ENCODE data around the gene KLHL13. TPM values are rescaled to one million over a fixed set of nuclear protein-coding genes. Genes with fewer than 3 reads are reported as not detected.

KLHL13 gene
- polyA plus RNA-seq, 1 donor (not counting 4 experiments of a cell fraction or from before 2014, with no cell fraction given) = 4.9 TPM

GRCh38 chrX:117969782-117970181 is 146.8 kb downstream of the KLHL13 start:
- no peaks in the 10 kb centered on the region for H3K36me3 ChIP-seq (ENCODE audit: control insufficient read depth in 2 of 2, extremely low read depth in 1 of 2, insufficient read depth in 2 of 2, low read length in 2 of 2)
- no peak overlapping the region for H2AFZ ChIP-seq (ENCODE audit: control insufficient read depth, low read length)
- FAIRE-seq = no peak
- no peaks in the 10 kb centered on the region for H3K9me1 ChIP-seq (ENCODE audit: control insufficient read depth, extremely low read depth, insufficient read depth, low read length)
- no peaks in the 10 kb centered on the region for H3K79me2 ChIP-seq (ENCODE audit: control insufficient read depth, insufficient read depth, low read length)
- H3K27ac ChIP-seq (ENCODE audit: control insufficient read depth, insufficient read depth, low read length) = no peak overlapping the region
- H3K27me3 ChIP-seq (ENCODE audit: control insufficient read depth, extremely low read depth, insufficient read depth, low read length) = no peaks in the 10 kb centered on the region
- no peaks in the 10 kb centered on the region for H4K20me1 ChIP-seq (ENCODE audit: control insufficient read depth, extremely low read depth, insufficient read depth, low read length)
- no peak overlapping the region for H3K4me2 ChIP-seq (ENCODE audit: control insufficient read depth, extremely low read depth, insufficient read depth, low read depth, low read length)
- H3K4me1 ChIP-seq (ENCODE audit: control insufficient read depth, extremely low read depth, insufficient read depth, low read length) = peaks cover 3% of the 10 kb centered on the region
- no peaks in the 10 kb centered on the region for H3K9me3 ChIP-seq (ENCODE audit: control insufficient read depth, low read depth, low read length)
- dilution Hi-C loops (cut with MboI; ENCODE audit: extremely low pct_ligation_motif_present, low sequenced_read_pairs) = no loop called here
- no peak overlapping the region for H3K4me3 ChIP-seq (ENCODE audit: control insufficient read depth in 2 of 3, extremely low read depth in 1 of 3, insufficient read depth in 2 of 3, low read depth in 1 of 3, low read length in 3 of 3)
- DNase-seq (ENCODE audit: low read depth, low spot score) = no peak
- H3K9ac ChIP-seq (ENCODE audit: control insufficient read depth, extremely low read depth, insufficient read depth, low read length) = no peak overlapping the region
- no peak for TF ChIP-seq EZH2 (IDR thresholded peaks at IDR 0.05; ENCODE audit: low read length)
- TF ChIP-seq, protein P1, sequence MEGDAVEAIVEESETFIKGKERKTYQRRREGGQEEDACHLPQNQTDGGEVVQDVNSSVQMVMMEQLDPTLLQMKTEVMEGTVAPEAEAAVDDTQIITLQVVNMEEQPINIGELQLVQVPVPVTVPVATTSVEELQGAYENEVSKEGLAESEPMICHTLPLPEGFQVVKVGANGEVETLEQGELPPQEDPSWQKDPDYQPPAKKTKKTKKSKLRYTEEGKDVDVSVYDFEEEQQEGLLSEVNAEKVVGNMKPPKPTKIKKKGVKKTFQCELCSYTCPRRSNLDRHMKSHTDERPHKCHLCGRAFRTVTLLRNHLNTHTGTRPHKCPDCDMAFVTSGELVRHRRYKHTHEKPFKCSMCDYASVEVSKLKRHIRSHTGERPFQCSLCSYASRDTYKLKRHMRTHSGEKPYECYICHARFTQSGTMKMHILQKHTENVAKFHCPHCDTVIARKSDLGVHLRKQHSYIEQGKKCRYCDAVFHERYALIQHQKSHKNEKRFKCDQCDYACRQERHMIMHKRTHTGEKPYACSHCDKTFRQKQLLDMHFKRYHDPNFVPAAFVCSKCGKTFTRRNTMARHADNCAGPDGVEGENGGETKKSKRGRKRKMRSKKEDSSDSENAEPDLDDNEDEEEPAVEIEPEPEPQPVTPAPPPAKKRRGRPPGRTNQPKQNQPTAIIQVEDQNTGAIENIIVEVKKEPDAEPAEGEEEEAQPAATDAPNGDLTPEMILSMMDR (optimal IDR thresholded peaks at IDR 0.05 in 1 of 3, IDR thresholded peaks at IDR 0.05 in 1 of 3, conservative IDR thresholded peaks at IDR 0.05 in 1 of 3; ENCODE audit: extremely low read depth in 1 of 3, insufficient read depth in 2 of 3, low read length in 3 of 3) = no peak

DNA sequence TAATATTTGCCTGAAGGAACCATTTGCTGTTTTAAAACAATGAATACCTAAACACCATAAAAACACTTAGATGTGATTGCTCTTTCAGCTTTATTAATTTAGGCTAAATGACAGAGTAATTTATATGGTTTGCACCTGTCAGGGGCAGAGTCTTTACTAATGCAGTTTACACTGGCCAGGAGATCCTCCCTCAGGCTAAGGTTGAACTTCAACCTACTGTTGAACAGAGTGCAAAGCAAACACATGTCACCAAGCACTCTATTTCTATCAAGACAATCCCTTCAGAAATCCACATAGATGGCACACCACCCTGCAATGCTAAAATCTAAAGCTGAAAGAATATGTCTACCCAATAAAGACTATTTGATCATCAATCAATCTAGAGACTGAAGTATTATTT is 147.3 kb downstream of the KLHL13 start:
- Histone ChIP-seq H3K9ac (ENCODE audit: control insufficient read depth, extremely low read depth, insufficient read depth, low read length) (no peak overlapping the region), H3K36me3 (ENCODE audit: control insufficient read depth in 2 of 2, extremely low read depth in 1 of 2, insufficient read depth in 2 of 2, low read length in 2 of 2) (no peaks in the 10 kb centered on the region), H3K9me1 (ENCODE audit: control insufficient read depth, extremely low read depth, insufficient read depth, low read length) (no peaks in the 10 kb centered on the region), H3K4me2 (ENCODE audit: control insufficient read depth, extremely low read depth, insufficient read depth, low read depth, low read length) (no peak overlapping the region), H2AFZ (ENCODE audit: control insufficient read depth, low read length) (no peak overlapping the region), H4K20me1 (ENCODE audit: control insufficient read depth, extremely low read depth, insufficient read depth, low read length) (no peaks in the 10 kb centered on the region), H3K9me3 (ENCODE audit: control insufficient read depth, low read depth, low read length) (no peaks in the 10 kb centered on the region), H3K27ac (ENCODE audit: control insufficient read depth, insufficient read depth, low read length) (no peak overlapping the region), H3K4me3 (ENCODE audit: control insufficient read depth in 2 of 3, extremely low read depth in 1 of 3, insufficient read depth in 2 of 3, low read depth in 1 of 3, low read length in 3 of 3) (no peak overlapping the region), H3K79me2 (ENCODE audit: control insufficient read depth, insufficient read depth, low read length) (no peaks in the 10 kb centered on the region), H3K4me1 (ENCODE audit: control insufficient read depth, extremely low read depth, insufficient read depth, low read length) (peaks cover 3% of the 10 kb centered on the region), H3K27me3 (ENCODE audit: control insufficient read depth, extremely low read depth, insufficient read depth, low read length) (no peaks in the 10 kb centered on the region)
- DNase-seq (ENCODE audit: low read depth, low spot score) = no peak
- no peak for TF ChIP-seq EZH2 (IDR thresholded peaks at IDR 0.05; ENCODE audit: low read length)
- TF ChIP-seq, protein P1 (optimal IDR thresholded peaks at IDR 0.05 in 1 of 3, IDR thresholded peaks at IDR 0.05 in 1 of 3, conservative IDR thresholded peaks at IDR 0.05 in 1 of 3; ENCODE audit: extremely low read depth in 1 of 3, insufficient read depth in 2 of 3, low read length in 3 of 3) = no peak
- dilution Hi-C loops (cut with MboI; ENCODE audit: extremely low pct_ligation_motif_present, low sequenced_read_pairs) = no loop called here
- no peak for FAIRE-seq
